HFF-Myc (cell line): ENCODE data around the gene NFE2L1.

Experiments
- DNase-seq: peaks from one replicate; pipeline ENCODE4 v3.0.0-alpha.2; 2011; ENCODE audit warnings: low read depth; ENCODE audit errors: extremely low read depth
- H3K4me3 ChIP-seq: replicated peaks from 2 replicates; pipeline ENCODE4 v1.5.1; 2011; ENCODE audit warnings: low read depth, mild to moderate bottlenecking, control low read depth, low read length
- CTCF ChIP-seq: IDR thresholded peaks from 2 replicates; pipeline ENCODE4 v1.5.1; 2012; ENCODE audit warnings: mild to moderate bottlenecking, low read depth, low read length, control low read depth; ENCODE audit errors: missing control alignments

The NFE2L1 gene

GRCh38 chr17:48037838-48038323, 10.3 kb upstream of the NFE2L1 start:
- peak overlapping the region; percentile 18 for H3K4me3 ChIP-seq
- TF ChIP-seq CTCF: no peak
- no peak for DNase-seq

- no peak overlapping the region for H3K4me3 ChIP-seq
- no peak for TF ChIP-seq CTCF
- DNase-seq: no peak
Measured at GRCh38 chr17:48038687-48039086, 9.5 kb upstream of the NFE2L1 start.

GRCh38 chr17:48043176-48043575, 5.0 kb upstream of the NFE2L1 start:
- TF ChIP-seq CTCF: no peak
- no peak for DNase-seq
- H3K4me3 ChIP-seq: no peak overlapping the region

- TF ChIP-seq CTCF: no peak
- DNase-seq: no peak
- no peak overlapping the region for H3K4me3 ChIP-seq
Measured at GRCh38 chr17:48044851-48045250, 3.3 kb upstream of the NFE2L1 start.

- no peak for DNase-seq
- no peak for TF ChIP-seq CTCF
- no peak overlapping the region for H3K4me3 ChIP-seq
Measured at GRCh38 chr17:48045316-48046001, 2.7 kb upstream of the NFE2L1 start.

GRCh38 chr17:48046296-48046695, 1.9 kb upstream of the NFE2L1 start:
- TF ChIP-seq CTCF: no peak
- DNase-seq: no peak
- peak overlapping the region; percentile 60 for H3K4me3 ChIP-seq
